Measurements from ENCODE around the gene INS.

DNA sequence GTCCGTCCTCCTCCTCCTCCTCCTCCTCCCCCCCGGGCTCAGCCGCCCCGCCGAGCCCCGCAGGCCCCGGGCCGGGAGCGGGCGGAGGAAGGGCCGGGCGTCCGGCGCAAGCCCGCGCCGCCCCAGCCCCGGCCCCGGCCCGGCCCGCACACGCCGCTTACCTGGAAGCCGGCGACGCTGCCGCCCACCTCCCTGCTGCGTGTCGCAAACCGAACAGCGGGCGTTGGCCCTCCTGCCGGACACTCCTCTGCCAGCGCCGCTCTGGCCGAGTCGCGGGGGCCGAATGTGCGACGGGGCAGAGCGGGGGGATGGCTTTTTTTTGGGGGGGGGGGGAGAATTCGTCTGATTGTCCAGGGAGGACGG, 23.0 kb downstream of the INS start:
- TF ChIP-seq FOSL1 (IDR thresholded peaks at IDR 0.05; ENCODE audit: insufficient read depth, low read depth, low read length) (no peak), RAD21 (IDR thresholded peaks at IDR 0.05 in 1 of 2, conservative IDR thresholded peaks at IDR 0.05 in 1 of 2; ENCODE audit: low read depth in 2 of 2, low read length in 2 of 2) (no peak), PHF8 (conservative IDR thresholded peaks at IDR 0.05; ENCODE audit: low read depth, low read length) (no peak), EP300 (IDR thresholded peaks at IDR 0.05; ENCODE audit: borderline replicate concordance in 1 of 2, low read depth in 2 of 2, low read length in 2 of 2) (no peak), POLR2A (IDR thresholded peaks at IDR 0.05; ENCODE audit: control extremely low read depth in 1 of 2, low read depth in 2 of 2, low read length in 2 of 2) (no peak), POLR2AphosphoS5 (IDR thresholded peaks at IDR 0.05; ENCODE audit: low read depth, low read length) (no peak), TBP (IDR thresholded peaks at IDR 0.05; ENCODE audit: low read depth, low read length) (no peak), SP4 (IDR thresholded peaks at IDR 0.05; ENCODE audit: low read length) (no peak), EZH2 (IDR thresholded peaks at IDR 0.05; ENCODE audit: low read depth, low read length, severe bottlenecking) (peak; percentile 82)
- TF ChIP-seq, protein P1, sequence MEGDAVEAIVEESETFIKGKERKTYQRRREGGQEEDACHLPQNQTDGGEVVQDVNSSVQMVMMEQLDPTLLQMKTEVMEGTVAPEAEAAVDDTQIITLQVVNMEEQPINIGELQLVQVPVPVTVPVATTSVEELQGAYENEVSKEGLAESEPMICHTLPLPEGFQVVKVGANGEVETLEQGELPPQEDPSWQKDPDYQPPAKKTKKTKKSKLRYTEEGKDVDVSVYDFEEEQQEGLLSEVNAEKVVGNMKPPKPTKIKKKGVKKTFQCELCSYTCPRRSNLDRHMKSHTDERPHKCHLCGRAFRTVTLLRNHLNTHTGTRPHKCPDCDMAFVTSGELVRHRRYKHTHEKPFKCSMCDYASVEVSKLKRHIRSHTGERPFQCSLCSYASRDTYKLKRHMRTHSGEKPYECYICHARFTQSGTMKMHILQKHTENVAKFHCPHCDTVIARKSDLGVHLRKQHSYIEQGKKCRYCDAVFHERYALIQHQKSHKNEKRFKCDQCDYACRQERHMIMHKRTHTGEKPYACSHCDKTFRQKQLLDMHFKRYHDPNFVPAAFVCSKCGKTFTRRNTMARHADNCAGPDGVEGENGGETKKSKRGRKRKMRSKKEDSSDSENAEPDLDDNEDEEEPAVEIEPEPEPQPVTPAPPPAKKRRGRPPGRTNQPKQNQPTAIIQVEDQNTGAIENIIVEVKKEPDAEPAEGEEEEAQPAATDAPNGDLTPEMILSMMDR (IDR thresholded peaks at IDR 0.05; ENCODE audit: control extremely low read depth in 1 of 3, insufficient read depth in 1 of 3, low read depth in 1 of 3, low read length in 3 of 3), result no peak
- TF ChIP-seq, protein P2, sequence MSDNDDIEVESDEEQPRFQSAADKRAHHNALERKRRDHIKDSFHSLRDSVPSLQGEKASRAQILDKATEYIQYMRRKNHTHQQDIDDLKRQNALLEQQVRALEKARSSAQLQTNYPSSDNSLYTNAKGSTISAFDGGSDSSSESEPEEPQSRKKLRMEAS (IDR thresholded peaks at IDR 0.05), result no peak
- TF ChIP-seq, protein P3, sequence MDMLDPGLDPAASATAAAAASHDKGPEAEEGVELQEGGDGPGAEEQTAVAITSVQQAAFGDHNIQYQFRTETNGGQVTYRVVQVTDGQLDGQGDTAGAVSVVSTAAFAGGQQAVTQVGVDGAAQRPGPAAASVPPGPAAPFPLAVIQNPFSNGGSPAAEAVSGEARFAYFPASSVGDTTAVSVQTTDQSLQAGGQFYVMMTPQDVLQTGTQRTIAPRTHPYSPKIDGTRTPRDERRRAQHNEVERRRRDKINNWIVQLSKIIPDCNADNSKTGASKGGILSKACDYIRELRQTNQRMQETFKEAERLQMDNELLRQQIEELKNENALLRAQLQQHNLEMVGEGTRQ (IDR thresholded peaks at IDR 0.05; ENCODE audit: low read length), result no peak

Data from H1 (cell line).